Lower leg skin (tissue), 4 donors: ENCODE measurements around the gene SIPA1L2. TPM values are rescaled to one million over a fixed set of nuclear protein-coding genes. Genes with fewer than 3 reads are reported as not detected.

Source experiments
- DNase-seq, 2 donors: peaks; one replicate each; pipeline ENCODE4 v3.0.0-alpha.2; 2019; ENCODE audit warnings: low spot score in 2 of 2
- H3K4me3 ChIP-seq: fragments of 200-600 bp; sonication (generic); 2 replicates; pipeline ENCODE4 v1.5.1; 2017; ENCODE audit warnings: mild to moderate bottlenecking, low read depth; ENCODE audit not compliant: poor library complexity, severe bottlenecking
- CTCF ChIP-seq, 3 donors: fragments of 450-650 bp; IDR thresholded peaks; one replicate each; pipeline ENCODE4 v1.5.1; 2016; ENCODE audit warnings: antibody characterized with exemption in 3 of 3, mild to moderate bottlenecking in 3 of 3, moderate library complexity in 2 of 3
- POLR2A ChIP-seq, 2 donors: fragments of 450-650 bp; IDR thresholded peaks; one replicate each; pipeline ENCODE4 v1.6.1; 2016 to 2017; ENCODE audit warnings: antibody characterized with exemption in 2 of 2, mild to moderate bottlenecking in 1 of 2, moderate library complexity in 1 of 2
- WGBS, 2 donors: methylation state at CpG; one replicate each; pipeline ENCODE4 v1.1.5; 2018; 5-methylcytosine and 5-hydroxymethylcytosine counted together
- intact Hi-C: fragments of 100-400 bp; cut with DNase I; formaldehyde crosslinking; loops from one replicate; pipeline ENCODE4 v1.15.0; 2023; ENCODE audit warnings: low total_unique reads
- total RNA-seq, 4 donors: library from RNA; depleted of rRNA; stranded (reverse); fragments of >200 nt; gene quantifications; one replicate each; pipeline ENCODE4 v1.1.0, GENCODE V29; 2016

The SIPA1L2 gene
- total RNA-seq, 4 donors from 2014 or later = 8.9 to 22.6 (median 16.6) TPM

GRCh38 chr1:232664844-232665777 is 35.2 kb upstream of the SIPA1L2 start:
- intact Hi-C loops = no loop called here
- WGBS, 2 donors = 91 to 96% methylated on average over 3 of the region's 3 CpGs
- no peak overlapping the region for H3K4me3 ChIP-seq
- TF ChIP-seq CTCF (IDR thresholded peaks at IDR 0.05) = no peak
- TF ChIP-seq POLR2A (IDR thresholded peaks at IDR 0.05) = no peak
- no peak for DNase-seq

- intact Hi-C loops = no loop called here
- WGBS, 2 donors = 49 to 52% methylated on average over 7 of the region's 7 CpGs
- DNase-seq = no peak
- TF ChIP-seq POLR2A (IDR thresholded peaks at IDR 0.05) (no peak), CTCF (IDR thresholded peaks at IDR 0.05) (no peak)
- no peak overlapping the region for H3K4me3 ChIP-seq
Observed at GRCh38 chr1:232662910-232663309, 33.0 kb upstream of the SIPA1L2 start.

- no peak for DNase-seq
- TF ChIP-seq CTCF (IDR thresholded peaks at IDR 0.05) (no peak), POLR2A (IDR thresholded peaks at IDR 0.05) (no peak)
- no peak overlapping the region for H3K4me3 ChIP-seq
- WGBS, 2 donors = 74 to 79% methylated on average over 2 of the region's 2 CpGs
- intact Hi-C loops = no loop called here
Observed at GRCh38 chr1:232658386-232658785, 28.5 kb upstream of the SIPA1L2 start.

GRCh38 chr1:232657426-232658005 is 27.6 kb upstream of the SIPA1L2 start:
- TF ChIP-seq POLR2A (IDR thresholded peaks at IDR 0.05) (no peak), CTCF (IDR thresholded peaks at IDR 0.05) (no peak)
- WGBS, 2 donors = 68 to 74% methylated on average over 3 of the region's 3 CpGs
- intact Hi-C loops = no loop called here
- no peak for DNase-seq
- H3K4me3 ChIP-seq = no peak overlapping the region

GRCh38 chr1:232655746-232656085 is 25.8 kb upstream of the SIPA1L2 start:
- intact Hi-C loops = no loop called here
- WGBS, 2 donors = 77 to 89% methylated on average over 4 of the region's 4 CpGs
- no peak for TF ChIP-seq CTCF (IDR thresholded peaks at IDR 0.05)
- no peak for TF ChIP-seq POLR2A (IDR thresholded peaks at IDR 0.05)
- DNase-seq = no peak
- no peak overlapping the region for H3K4me3 ChIP-seq
